B cell (primary cell): ENCODE results near the gene NFATC1. TPM values are rescaled to one million over a fixed set of nuclear protein-coding genes. Genes with fewer than 3 reads are reported as not detected.
A peak's percentile ranks its signal among the peaks of the same experiment; 100 is the strongest.

ENCODE experiments used
- ATAC-seq: fragments of 200-7000 bp; cut with Tn5 transposase; one replicate; pipeline ENCODE4 v1.10.0; 2021; ENCODE audit warnings: low read depth, mild to moderate bottlenecking, moderate number of reproducible peaks, moderate library complexity
- CTCF ChIA-PET: fragments of 350-600 bp; sonication (Branson Sonifier 250); formaldehyde crosslinking; loops from one replicate; lab custom pipeline; 2021; ENCODE audit warnings: antibody characterized with exemption, inconsistent platforms; lab: Charles Lee
- POLR2A ChIA-PET: fragments of 350-600 bp; sonication (Branson Sonifier 250); formaldehyde crosslinking; loops from one replicate; lab custom pipeline; 2021; ENCODE audit warnings: antibody characterized with exemption; lab: Charles Lee
- DNase-seq: peaks from one replicate; pipeline ENCODE4 v3.0.0; 2013
- H2AFZ ChIP-seq: 2 replicates; pipeline ENCODE4 v1.6.1; 2012; ENCODE audit warnings: mild to moderate bottlenecking, low read depth, low read length; ENCODE audit not compliant: insufficient read depth, poor library complexity, severe bottlenecking
- H3K27ac ChIP-seq, 2 donors: 1 replicate in 1 of 2; 2 replicates in 1 of 2; pipeline ENCODE4 v1.5.1; 2012 to 2013; ENCODE audit warnings: low read length in 2 of 2, mild to moderate bottlenecking in 2 of 2, moderate library complexity in 1 of 2
- H3K27me3 ChIP-seq, 4 experiments: fragments of 200-600 bp in 1 of 4; sonication (generic) in 1 of 4; replicated peaks in 1 of 4; 1 replicate in 2 of 4; 2 replicates in 2 of 4; pipeline versions ENCODE4 v1.6.1 to v1.7.0; 2013 to 2016; ENCODE audit warnings: low read length in 3 of 4, mild to moderate bottlenecking in 2 of 4, mixed read lengths in 1 of 4, moderate library complexity in 1 of 4; ENCODE audit not compliant: insufficient read depth in 4 of 4, control insufficient read depth in 3 of 4; ENCODE audit errors: control extremely low read depth in 1 of 4
- H3K36me3 ChIP-seq, 2 experiments: replicated peaks in 1 of 2; 1 replicate in 1 of 2; 2 replicates in 1 of 2; pipeline versions ENCODE4 v1.6.1 to v1.7.1; 2013; ENCODE audit warnings: low read length in 1 of 2; ENCODE audit not compliant: insufficient read depth in 2 of 2, control insufficient read depth in 1 of 2; ENCODE audit errors: control extremely low read depth in 1 of 2, extremely low read depth in 1 of 2
- H3K4me1 ChIP-seq, 2 donors: fragments of 200-600 bp in 1 of 2; sonication (generic) in 1 of 2; 1 replicate in 1 of 2; 2 replicates in 1 of 2; pipeline versions ENCODE4 v1.5.1 to v1.6.1; 2013 to 2017; ENCODE audit warnings: low read length in 2 of 2; ENCODE audit not compliant: control insufficient read depth in 2 of 2, insufficient read depth in 2 of 2
- H3K4me2 ChIP-seq: replicated peaks from 2 replicates; pipeline ENCODE3; 2012; ENCODE audit warnings: mild to moderate bottlenecking, low read depth, low read length; ENCODE audit not compliant: poor library complexity, severe bottlenecking
- H3K4me3 ChIP-seq, 5 experiments: fragments of 200-600 bp in 1 of 5; sonication (generic) in 1 of 5; 1 replicate in 3 of 5; 2 replicates in 2 of 5; pipeline versions ENCODE4 v1.5.1 to v1.7.0; 2011 to 2016; ENCODE audit warnings: low read length in 4 of 5, mild to moderate bottlenecking in 4 of 5, low read depth in 2 of 5, control low read depth in 1 of 5, moderate library complexity in 1 of 5; ENCODE audit not compliant: insufficient read depth in 1 of 5; ENCODE audit errors: control extremely low read depth in 1 of 5, extremely low read depth in 1 of 5
- H3K79me2 ChIP-seq: fragments of 200-600 bp; sonication (generic); one replicate; pipeline ENCODE4 v1.6.0; 2016; ENCODE audit warnings: low read length; ENCODE audit not compliant: control insufficient read depth, insufficient read depth
- H3K9ac ChIP-seq: fragments of 200-600 bp; sonication (generic); 2 replicates; pipeline ENCODE4 v1.6.1; 2017; ENCODE audit warnings: mild to moderate bottlenecking, low read length, moderate library complexity
- H3K9me3 ChIP-seq, 3 donors: one replicate each; pipeline versions ENCODE4 v1.6.1 to v1.7.1; 2013; ENCODE audit warnings: low read length in 2 of 3; ENCODE audit not compliant: control insufficient read depth in 2 of 3, insufficient read depth in 1 of 3; ENCODE audit errors: control extremely low read depth in 1 of 3
- H4K20me1 ChIP-seq: 2 replicates; pipeline ENCODE4 v1.6.0; 2012; ENCODE audit warnings: mild to moderate bottlenecking, low read length; ENCODE audit not compliant: insufficient read depth, control insufficient read depth, poor library complexity, severe bottlenecking
- H3K27ac Mint-ChIP-seq: one replicate; pipeline ENCODE4 v1.8.0; 2021; ENCODE audit warnings: mixed read lengths
- H3K27me3 Mint-ChIP-seq: one replicate; pipeline ENCODE4 v1.8.0; 2021; ENCODE audit warnings: mixed read lengths
- H3K4me1 Mint-ChIP-seq: one replicate; pipeline ENCODE4 v1.8.0; 2021; ENCODE audit warnings: mixed read lengths
- H3K4me3 Mint-ChIP-seq: one replicate; pipeline ENCODE4 v1.8.0; 2021; ENCODE audit warnings: mixed read lengths
- H3K9me3 Mint-ChIP-seq: one replicate; pipeline ENCODE4 v1.8.0; 2022; ENCODE audit warnings: mixed read lengths; ENCODE audit not compliant: insufficient read depth
- EZH2 ChIP-seq: IDR thresholded peaks from 2 replicates; pipeline ENCODE4 v1.6.1; 2012; ENCODE audit warnings: borderline replicate concordance, low read depth, mild to moderate bottlenecking, moderate library complexity, low read length; ENCODE audit not compliant: insufficient read depth, poor library complexity, severe bottlenecking
- WGBS: methylation state at CpG from one replicate; pipeline ENCODE4 v1.1.5; 2013; ENCODE audit warnings: missing lambda C conversion rate; ENCODE audit not compliant: insufficient coverage; 5-methylcytosine and 5-hydroxymethylcytosine counted together
- intact Hi-C: fragments of 100-400 bp; cut with micrococcal nuclease; formaldehyde crosslinking; loops from one replicate; pipeline ENCODE4 v1.10.0; 2022
- polyA plus RNA-seq: library from polyadenylated mRNA; depleted of rRNA; stranded (reverse); fragments of >200 nt; gene quantifications from 2 replicates; pipeline ENCODE4 v1.2.3, GENCODE V29; 2012
- total RNA-seq, 2 donors: library from RNA; stranded (reverse); fragments of 120-200 nt in 1 of 2; gene quantifications; 1 replicate in 1 of 2; 2 replicates in 1 of 2; pipeline versions ENCODE4 v1.2.3 to v1.2.4, GENCODE V29; 2013 to 2022
- TF ChIP-seq, protein P1 (sequence below): fragments of 200-600 bp; IDR thresholded peaks from one replicate; pipeline ENCODE4 v1.8.0; 2022; ENCODE audit warnings: antibody characterized with exemption, mild to moderate bottlenecking

Gene NFATC1
- total and polyA plus RNA-seq, 2 donors (not counting 1 experiment from before 2014, with no cell fraction given) = 32.2 to 108 TPM

DNA sequence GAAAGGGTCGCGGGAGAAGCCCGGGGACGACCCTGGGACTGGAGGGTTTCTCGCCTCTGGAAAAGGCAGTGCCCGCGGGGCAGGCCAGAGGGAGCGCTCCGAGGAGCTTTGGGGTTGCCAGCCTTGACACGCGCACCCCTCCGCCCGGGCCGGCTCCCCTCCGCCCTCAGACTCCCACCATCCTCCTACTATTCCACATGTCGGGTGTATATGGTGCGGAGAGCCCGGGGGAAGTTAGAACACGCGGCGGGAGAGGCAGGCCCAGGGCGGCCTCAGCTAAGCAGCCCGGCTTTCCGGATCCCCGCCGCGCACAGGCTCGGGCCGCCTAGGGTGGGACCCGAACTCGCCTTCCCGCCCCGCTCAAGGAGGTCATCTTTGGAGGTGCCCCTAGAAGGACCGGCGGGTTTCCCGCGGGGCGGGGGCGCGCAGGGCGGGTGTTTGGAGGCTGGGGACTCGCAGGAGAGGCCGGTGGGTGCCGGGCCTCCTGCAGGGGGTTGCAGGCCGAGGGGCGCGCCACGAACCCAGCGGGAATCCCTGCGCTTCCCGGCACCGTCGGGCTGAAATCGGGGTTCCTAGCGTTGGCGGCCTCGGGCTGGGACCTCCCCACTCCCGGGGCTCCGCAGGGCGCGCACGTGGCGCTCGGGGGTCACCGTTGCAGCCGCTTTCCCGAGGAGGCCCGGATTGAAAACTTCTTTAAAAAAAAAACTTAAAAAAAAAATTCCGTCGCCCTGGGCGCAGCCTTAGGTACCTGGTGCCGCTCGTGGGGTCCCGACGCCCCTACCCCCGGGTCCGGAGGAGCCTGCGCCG, 3.7 kb downstream of the NFATC1 start:
- ATAC-seq (peak; percentile 7), DNase-seq (peak; percentile 56)
- Histone ChIP-seq H3K27ac (peak overlapping the region; percentile 85 to 88), H2AFZ (peak overlapping the region; percentile 49), H3K9me3 (no peaks in the 10 kb centered on the region), H4K20me1 (peaks cover 33% of the 10 kb centered on the region), H3K4me3 (peak overlapping the region; percentile 54 to 79 (median 64)), H3K4me1 (peaks cover 64 to 73% of the 10 kb centered on the region in 2 donors), H3K27me3 (no peaks in the 10 kb centered on the region), H3K4me2 (peak overlapping the region; percentile 98), H3K9ac (peak overlapping the region; percentile 78), H3K79me2 (peaks cover 77% of the 10 kb centered on the region), H3K36me3 (peaks cover 0 to 10% of the 10 kb centered on the region in 2 experiments)
- WGBS = 1% methylated on average over 68 of the region's 79 CpGs
- no peaks in the 10 kb centered on the region for H3K9me3 Mint-ChIP-seq
- ChIA-PET CTCF (interaction anchor here (1.6 to 4.3 kb wide), 3 partner anchors 67 to 124 kb away, joined by 10 to 38 read pairs (median 23); no protein-coding TSS in a partner anchor), POLR2A (interaction anchor here (0.7 to 1.9 kb wide), 4 partner anchors 37 to 124 kb away, joined by 3 to 8 read pairs (median 4); no protein-coding TSS in a partner anchor)
- peak overlapping the region; percentile 88 for H3K4me3 Mint-ChIP-seq
- H3K27me3 Mint-ChIP-seq = no peaks in the 10 kb centered on the region
- peak overlapping the region; percentile 95 for H3K27ac Mint-ChIP-seq
- TF ChIP-seq EZH2 = no peak
- TF ChIP-seq, protein P1, sequence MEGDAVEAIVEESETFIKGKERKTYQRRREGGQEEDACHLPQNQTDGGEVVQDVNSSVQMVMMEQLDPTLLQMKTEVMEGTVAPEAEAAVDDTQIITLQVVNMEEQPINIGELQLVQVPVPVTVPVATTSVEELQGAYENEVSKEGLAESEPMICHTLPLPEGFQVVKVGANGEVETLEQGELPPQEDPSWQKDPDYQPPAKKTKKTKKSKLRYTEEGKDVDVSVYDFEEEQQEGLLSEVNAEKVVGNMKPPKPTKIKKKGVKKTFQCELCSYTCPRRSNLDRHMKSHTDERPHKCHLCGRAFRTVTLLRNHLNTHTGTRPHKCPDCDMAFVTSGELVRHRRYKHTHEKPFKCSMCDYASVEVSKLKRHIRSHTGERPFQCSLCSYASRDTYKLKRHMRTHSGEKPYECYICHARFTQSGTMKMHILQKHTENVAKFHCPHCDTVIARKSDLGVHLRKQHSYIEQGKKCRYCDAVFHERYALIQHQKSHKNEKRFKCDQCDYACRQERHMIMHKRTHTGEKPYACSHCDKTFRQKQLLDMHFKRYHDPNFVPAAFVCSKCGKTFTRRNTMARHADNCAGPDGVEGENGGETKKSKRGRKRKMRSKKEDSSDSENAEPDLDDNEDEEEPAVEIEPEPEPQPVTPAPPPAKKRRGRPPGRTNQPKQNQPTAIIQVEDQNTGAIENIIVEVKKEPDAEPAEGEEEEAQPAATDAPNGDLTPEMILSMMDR = no peak
- intact Hi-C loops = no loop called here
- peaks cover 63% of the 10 kb centered on the region for H3K4me1 Mint-ChIP-seq
